NCI-H524 treated with DMSO at 0.1 percent for 48 hours (cell line): ENCODE measurements around the gene PLEKHM3.

ENCODE experiments used
- DNase-seq: peaks from one replicate; lab custom pipeline; 2025; lab: John Stamatoyannopoulos, UW

The PLEKHM3 gene

DNA sequence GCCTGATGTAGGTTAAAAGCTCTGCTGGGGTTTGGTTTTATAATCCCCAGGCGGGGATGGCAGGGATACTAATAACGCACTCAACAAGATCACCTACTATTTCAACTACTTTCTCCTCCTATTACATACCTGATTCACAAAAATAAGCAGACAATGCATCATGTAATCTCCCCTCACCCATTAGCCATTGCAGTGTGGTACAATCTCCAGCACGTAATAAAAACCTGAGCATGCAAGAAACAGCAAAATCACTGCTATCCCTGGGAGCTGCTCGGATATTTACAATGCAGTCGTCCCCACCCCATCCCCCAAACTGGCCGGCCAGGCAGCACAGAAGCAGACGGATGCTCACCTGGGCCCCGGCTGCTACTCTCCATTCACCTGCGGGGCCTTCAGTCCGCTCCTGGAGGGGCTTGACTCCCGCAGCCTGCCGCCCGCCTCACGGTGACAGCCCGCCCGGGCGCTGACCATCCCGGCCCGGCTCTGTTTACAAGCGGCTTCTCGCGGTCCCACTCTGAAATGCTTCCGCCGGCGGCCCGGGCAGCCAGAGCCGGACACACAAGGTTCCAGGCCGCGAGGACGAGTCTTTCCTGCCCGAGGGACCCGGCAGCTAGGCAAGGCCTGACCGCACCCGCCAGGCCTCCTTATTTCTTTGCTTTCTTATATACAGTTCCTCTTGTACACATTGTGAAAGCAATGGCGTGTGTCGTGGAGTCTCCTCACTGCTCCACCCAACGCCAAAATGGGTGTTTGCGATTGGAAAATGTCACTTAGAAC lies at the start of gene PLEKHM3:
TSS of gene PLEKHM3 (minus strand) at position 491 of the 777 bp plus-strand sequence. CDS start 23,888 bp downstream, outside the sequence.
- peak; percentile 24 for DNase-seq

DNA sequence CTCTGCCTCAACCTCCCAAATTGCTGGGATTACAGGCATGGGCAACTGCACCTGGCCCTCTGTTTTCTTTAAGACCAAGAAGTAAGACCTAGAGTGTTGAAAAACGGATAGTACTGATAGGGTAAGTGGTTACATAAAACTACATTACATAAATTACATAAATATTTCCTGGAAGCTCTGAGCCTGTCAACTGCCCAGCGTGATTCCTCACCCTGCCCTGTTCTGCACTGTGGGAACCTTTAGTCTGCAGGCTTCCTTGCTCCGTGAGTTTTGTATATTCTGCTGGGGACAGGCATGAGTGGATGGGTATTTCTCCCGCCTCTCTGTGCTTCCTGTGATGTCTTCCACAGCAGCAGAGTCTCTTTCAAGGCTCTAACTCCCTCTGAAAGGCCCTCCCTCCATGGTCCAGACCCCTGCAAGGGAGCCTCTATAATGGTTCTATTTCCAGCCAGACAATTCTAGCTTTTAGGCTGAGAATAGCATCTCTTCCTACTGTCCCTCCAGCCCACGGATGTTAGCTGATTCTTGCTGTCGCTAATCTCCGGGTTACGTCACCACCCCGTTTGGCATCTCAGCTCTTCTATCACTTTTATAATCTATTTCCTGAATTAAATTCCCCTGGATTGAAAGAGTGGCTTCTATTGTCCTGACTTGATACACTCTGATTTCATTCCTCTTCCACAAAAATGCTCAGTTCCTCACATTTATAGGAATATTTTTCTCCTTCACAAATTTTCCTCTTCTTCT lies 49.5 kb upstream of the PLEKHM3 start:
- no peak for DNase-seq

- DNase-seq: no peak
These were observed 47.0 kb upstream of the PLEKHM3 start for GRCh38 chr2:208072250-208072892.

- no peak for DNase-seq
These were observed 43.9 kb upstream of the PLEKHM3 start for GRCh38 chr2:208069186-208069585.

DNA sequence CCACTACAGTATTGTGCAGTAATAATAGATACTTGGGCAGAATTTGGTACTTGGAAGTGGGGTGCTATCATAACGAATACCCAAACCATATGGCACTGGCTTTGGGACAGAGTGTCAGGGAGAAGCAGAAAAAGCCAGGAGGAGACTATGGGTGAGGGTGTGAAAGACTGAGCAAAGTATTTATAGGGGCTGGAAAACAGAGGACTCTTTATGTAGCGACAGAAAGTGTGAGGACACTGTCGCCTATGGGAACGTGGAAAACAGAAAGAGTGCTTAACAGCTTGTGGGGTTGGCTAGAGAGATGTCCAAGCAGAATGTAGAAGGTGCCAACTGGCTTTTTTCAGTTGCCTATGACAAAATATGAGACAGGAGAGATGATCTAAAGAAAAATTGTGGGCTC lies 40.7 kb upstream of the PLEKHM3 start:
- DNase-seq: no peak

DNA sequence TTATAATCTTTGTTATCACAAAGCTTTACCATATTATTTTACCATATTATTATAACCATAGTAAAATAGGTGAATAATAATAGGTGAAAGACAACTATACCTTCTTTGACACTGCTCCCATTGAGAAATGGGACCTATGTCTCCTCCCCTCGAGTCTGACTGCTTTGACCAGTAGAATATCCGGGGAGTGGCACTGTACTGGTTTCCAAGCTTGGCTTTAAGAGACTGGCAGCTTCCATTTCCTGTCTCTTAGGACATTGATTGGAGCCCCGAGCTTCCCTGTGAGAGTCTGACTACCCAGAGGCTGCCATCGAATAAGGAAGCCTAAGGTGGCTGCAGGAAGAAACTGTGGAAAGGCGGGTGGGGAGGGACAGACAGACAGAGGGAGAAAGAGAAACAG lies 40.1 kb upstream of the PLEKHM3 start:
- no peak for DNase-seq

GRCh38 chr2:208064220-208064961 lies 39.1 kb upstream of the PLEKHM3 start:
- DNase-seq: no peak

- no peak for DNase-seq
These were observed 37.6 kb upstream of the PLEKHM3 start for GRCh38 chr2:208062961-208063360.

DNA sequence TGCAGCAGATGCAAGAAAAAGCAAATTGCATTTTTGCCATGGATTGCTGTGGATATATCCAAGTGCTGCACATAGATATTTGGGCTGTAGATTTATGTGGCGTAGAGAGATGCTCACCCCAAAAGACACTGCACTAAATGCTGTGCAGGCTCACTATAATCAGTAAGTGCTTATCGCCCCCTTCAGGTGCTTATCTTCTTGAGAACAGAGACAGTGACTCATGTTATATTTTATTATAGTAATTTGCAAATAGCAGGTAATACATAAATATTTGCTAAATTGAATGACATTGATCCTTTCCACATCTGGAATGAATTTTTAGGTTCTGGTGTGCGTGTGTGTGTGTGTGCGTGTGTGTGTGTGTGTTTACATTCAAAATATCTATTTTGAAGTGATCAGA lies 36.8 kb upstream of the PLEKHM3 start:
- DNase-seq: no peak

DNA sequence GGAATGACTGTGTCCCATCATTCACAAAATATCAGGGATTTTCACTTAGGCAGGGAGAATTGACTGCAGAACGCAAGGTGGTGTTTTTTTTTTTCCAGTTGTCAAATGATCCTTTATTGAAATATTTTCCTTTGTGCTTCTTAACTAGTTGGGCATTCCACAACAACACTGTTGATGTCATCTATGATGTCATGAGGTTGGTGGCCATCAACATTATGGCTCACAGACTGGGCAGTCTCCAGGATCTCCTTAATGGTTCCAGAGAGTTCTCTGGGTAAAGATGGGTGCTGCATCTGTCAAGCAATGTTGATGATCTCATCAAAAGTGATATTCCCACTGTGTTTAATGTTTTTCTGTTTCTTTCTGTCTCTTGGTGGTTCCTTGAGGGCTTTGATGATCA lies 31.8 kb upstream of the PLEKHM3 start:
- no peak for DNase-seq

DNA sequence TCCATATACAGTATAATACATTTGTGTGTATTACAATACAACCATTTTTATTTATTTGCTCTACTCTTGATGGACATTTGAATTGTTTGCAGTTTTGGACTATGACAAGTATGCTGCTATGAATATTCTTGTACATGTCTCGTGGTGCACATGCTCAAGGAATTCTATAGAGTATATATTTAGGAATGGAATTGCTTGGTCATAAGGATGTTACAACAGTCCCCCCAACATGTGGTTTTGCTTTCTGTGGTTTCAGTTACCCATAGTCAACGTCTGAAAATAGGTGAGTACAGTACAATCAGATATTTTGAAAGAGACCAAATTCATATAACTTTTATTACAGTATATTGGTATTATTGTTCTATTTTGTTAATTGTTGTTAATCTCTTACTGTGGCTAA lies 24.1 kb upstream of the PLEKHM3 start:
- DNase-seq: no peak

DNA sequence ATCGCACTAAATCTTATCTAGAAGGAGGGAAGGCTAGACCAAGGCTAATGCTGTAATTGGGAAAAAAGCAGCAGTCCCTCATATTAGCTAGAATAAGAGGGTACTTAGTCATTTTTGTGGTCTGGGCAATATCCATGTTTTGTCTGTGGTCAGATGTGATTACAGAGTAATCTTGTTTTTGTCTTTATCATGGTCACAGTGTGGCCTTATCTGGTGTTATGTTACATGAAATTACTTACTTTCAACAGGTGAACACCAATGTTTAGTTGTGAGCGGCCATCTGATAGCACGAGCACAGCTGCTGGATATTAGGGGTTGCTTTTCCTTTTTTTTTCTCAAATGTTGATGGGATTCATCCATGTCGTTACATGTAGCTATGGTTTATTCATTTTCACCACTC lies 23.7 kb upstream of the PLEKHM3 start:
- DNase-seq: no peak

DNA sequence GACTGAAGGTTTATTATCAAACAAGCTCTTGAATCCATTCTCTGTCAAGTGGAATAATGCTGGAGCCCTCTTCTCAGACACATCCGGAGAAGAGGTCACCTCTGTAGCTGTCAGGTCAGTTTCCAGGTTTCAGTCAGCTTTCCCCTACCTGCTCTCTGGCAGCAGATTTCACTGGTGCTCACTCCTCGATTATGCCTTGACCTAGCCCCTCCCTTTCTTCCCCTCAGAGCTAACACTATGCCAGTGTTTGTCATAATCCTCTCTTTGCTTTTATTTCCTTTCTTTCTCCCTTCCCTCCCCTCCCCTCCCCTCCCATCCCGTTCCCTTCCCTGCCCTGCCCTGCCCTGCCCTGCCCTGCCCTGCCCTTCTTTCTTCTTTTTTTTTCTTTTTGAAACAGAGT lies 22.5 kb upstream of the PLEKHM3 start:
- no peak for DNase-seq

GRCh38 chr2:208046686-208047085 lies 21.4 kb upstream of the PLEKHM3 start:
- no peak for DNase-seq

- DNase-seq: no peak
These were observed 17.1 kb upstream of the PLEKHM3 start for GRCh38 chr2:208042450-208042849.

DNA sequence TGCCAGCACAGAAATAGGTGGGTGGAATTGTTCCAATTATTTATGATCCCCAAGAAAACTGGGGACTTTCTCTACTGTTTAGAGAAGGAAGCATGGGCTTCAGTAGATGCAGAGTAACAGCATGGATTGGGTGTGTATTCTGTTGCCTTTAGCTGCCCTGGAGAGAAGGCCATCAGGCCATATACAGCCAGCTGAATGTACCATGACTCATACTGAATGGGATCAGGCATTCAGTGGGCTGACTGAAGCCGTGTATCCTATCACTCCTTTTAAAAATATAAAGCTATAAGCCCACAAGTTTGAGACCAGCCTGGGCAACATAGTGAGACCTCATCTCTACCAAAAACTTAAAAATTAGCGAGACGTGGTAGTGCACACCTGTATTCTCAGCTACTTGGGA lies 16.7 kb upstream of the PLEKHM3 start:
- DNase-seq: no peak

DNA sequence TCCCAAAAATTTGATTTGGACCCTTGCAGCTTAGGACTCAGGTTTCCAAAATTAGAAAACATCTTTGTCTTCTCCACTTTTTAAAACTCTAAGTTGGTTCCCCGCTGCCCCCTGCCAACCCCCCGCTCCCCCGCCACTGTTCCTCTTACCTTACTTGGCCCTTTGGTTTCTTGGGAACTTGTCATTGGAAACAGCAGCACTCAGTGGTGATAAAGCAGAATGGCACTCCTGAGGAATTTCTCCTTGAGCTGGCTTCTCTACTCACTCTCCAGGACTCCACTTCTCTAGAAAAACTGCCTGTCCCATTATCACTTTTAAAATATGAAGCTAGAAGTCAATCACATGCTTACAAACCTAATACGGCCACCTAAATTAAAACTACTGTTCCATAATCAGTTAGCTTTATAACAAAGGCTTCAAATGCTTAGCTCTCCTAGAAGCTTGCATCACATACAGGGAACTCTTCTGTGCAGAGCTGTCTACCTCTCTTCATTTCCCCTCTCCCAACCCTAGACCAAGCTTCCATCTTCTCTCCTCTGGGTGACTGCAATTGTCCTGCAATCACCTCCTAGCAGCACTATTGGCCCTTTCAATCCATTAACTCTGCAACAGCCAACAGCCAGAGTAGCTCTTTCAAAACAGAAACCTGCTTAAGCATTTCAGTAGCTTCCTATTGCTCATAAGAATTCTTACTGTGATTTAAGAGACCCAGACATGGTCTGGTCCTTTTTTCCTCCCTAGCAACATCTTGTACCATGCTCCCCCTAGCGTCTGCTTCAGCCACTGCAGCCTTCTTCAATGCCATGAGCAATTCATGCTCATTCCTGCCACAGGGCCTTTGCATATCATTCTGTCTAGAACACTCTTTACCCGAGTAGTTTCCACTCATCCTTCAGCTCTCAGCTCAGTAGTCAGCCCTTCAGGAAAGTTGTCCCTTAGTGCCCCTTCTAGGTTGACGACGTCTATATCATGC lies 15.2 kb upstream of the PLEKHM3 start:
- peak; percentile 4 for DNase-seq

DNA sequence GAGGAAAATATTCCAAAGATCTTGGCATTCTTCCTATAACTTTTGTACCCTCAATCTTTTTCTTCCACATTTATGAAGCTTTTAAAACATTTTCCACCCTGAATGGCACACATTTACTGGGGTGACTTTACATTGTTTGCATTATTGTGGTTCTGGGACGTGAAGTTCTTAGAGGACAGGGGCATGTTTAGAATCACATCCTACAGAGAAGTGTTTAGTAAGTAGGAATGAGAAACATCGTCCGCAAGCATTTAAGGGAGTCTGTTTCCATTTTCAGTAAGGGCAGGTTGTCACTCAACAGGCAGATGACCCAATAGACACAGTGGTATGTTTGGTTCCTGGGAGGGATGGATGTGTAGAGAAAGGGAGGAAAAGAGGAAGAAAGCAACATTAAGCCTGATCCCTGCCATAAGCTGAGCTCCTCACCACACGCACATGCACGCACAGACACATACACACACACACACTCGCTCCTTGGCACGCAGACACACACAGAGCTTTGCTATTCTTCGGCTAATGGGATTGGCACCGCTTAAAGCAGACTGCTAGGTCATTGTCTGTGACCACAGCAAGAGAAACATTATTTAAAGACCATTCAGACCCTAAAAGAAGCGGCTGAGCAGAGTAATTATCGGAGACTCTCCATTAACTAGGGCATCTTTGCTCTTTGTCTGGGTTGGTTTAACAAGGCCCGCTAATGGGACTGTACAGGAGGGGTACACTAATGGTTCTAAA lies 14.2 kb upstream of the PLEKHM3 start:
- no peak for DNase-seq

- DNase-seq: no peak
These were observed 12.5 kb upstream of the PLEKHM3 start for GRCh38 chr2:208037564-208038487.
